Fibroblast of lung (primary cell): ENCODE data around the gene HID1. TPM values are rescaled to one million over a fixed set of nuclear protein-coding genes. Genes with fewer than 3 reads are reported as not detected.
"Not testable (repeated sequence)": the region's sequence is repeated elsewhere in the genome, so short reads cannot be mapped to it uniquely, and the experiment has no call there.

Source experiments
- DNase-seq, 2 donors: peaks; one replicate each; pipeline versions ENCODE4 v3.0.0 to v3.0.0-alpha.2; 2010; ENCODE audit warnings: low read depth in 2 of 2
- H2AFZ ChIP-seq: 2 replicates; pipeline ENCODE4 v1.5.1; 2012; ENCODE audit warnings: low read length, control low read depth, inconsistent platforms
- H3K27ac ChIP-seq: 2 replicates; pipeline ENCODE4 v1.5.1; 2011; ENCODE audit warnings: low read length, control low read depth; ENCODE audit not compliant: insufficient read depth
- H3K27me3 ChIP-seq: 2 replicates; pipeline ENCODE4 v1.5.1; 2011; ENCODE audit warnings: mild to moderate bottlenecking, low read length; ENCODE audit not compliant: control insufficient read depth, insufficient read depth
- H3K36me3 ChIP-seq: 2 replicates; pipeline ENCODE4 v1.5.1; 2011; ENCODE audit warnings: low read length; ENCODE audit not compliant: control insufficient read depth, insufficient read depth
- H3K4me1 ChIP-seq: 2 replicates; pipeline ENCODE4 v1.5.1; 2011; ENCODE audit warnings: low read length; ENCODE audit not compliant: control insufficient read depth, insufficient read depth; ENCODE audit errors: extremely low read depth
- H3K4me2 ChIP-seq: 2 replicates; pipeline ENCODE4 v1.5.1; 2011; ENCODE audit warnings: low read length, control low read depth; ENCODE audit not compliant: insufficient read depth; ENCODE audit errors: extremely low read depth
- H3K4me3 ChIP-seq, 4 experiments: fragments of 200-600 bp in 1 of 4; sonication (generic) in 1 of 4; replicated peaks in 1 of 4; 2 replicates each; pipeline ENCODE4 v1.5.1; 2011 to 2016; ENCODE audit warnings: low read length in 4 of 4, low read depth in 3 of 4, mild to moderate bottlenecking in 3 of 4, control low read depth in 2 of 4, inconsistent platforms in 1 of 4, mixed read lengths in 1 of 4; ENCODE audit not compliant: insufficient read depth in 1 of 4; ENCODE audit errors: control extremely low read depth in 1 of 4
- H3K79me2 ChIP-seq: 2 replicates; pipeline ENCODE4 v1.5.1; 2012; ENCODE audit warnings: mild to moderate bottlenecking, low read length, inconsistent platforms; ENCODE audit not compliant: control insufficient read depth, insufficient read depth
- H3K9ac ChIP-seq: 2 replicates; pipeline ENCODE4 v1.5.1; 2011; ENCODE audit warnings: mild to moderate bottlenecking, low read length, control low read depth; ENCODE audit not compliant: insufficient read depth
- H3K9me3 ChIP-seq: 2 replicates; pipeline ENCODE4 v1.5.1; 2012; ENCODE audit warnings: low read depth, low read length; ENCODE audit not compliant: control insufficient read depth, insufficient read depth
- H4K20me1 ChIP-seq: 2 replicates; pipeline ENCODE4 v1.5.1; 2011; ENCODE audit warnings: low read length; ENCODE audit not compliant: control insufficient read depth, insufficient read depth; ENCODE audit errors: extremely low read depth
- EZH2 ChIP-seq: IDR thresholded peaks from 2 replicates; pipeline ENCODE4 v1.5.1; 2012; ENCODE audit warnings: low read length, control low read depth, mild to moderate bottlenecking; ENCODE audit errors: missing control alignments
- polyA plus RNA-seq, 2 donors: library from polyadenylated mRNA; depleted of rRNA in 1 of 2; stranded (reverse) in 1 of 2; unstranded in 1 of 2; fragments of >200 nt; gene quantifications; 2 replicates each; pipeline ENCODE4 v1.2.1, GENCODE V29; 2011 to 2012; ENCODE audit warnings: missing spikeins in 1 of 2
- total RNA-seq: library from RNA; depleted of rRNA; stranded (reverse); fragments of >200 nt; gene quantifications from 2 replicates; pipeline ENCODE4 v1.2.1, GENCODE V29; 2014
- TF ChIP-seq, protein P1 (sequence below), 2 donors: IDR thresholded peaks in 1 of 2; conservative IDR thresholded peaks in 1 of 2; 1 replicate in 1 of 2; 2 replicates in 1 of 2; pipeline ENCODE4 v1.5.1; 2011 to 2012; ENCODE audit warnings: low read length in 2 of 2, control low read depth in 1 of 2, inconsistent platforms in 1 of 2, low read depth in 1 of 2, mild to moderate bottlenecking in 1 of 2

HID1 gene
- total and polyA plus RNA-seq, 2 donors (not counting 1 experiment from before 2014, with no cell fraction given): 0.17 to 0.23 TPM

GRCh38 chr17:74970395-74970794 is 2.2 kb downstream of the HID1 start:
- H3K4me2 ChIP-seq: no peak overlapping the region
- no peak for DNase-seq
- H2AFZ ChIP-seq: no peak overlapping the region
- H3K36me3 ChIP-seq: no peaks in the 10 kb centered on the region
- H3K27me3 ChIP-seq: peaks cover 27% of the 10 kb centered on the region
- H3K4me1 ChIP-seq: no peaks in the 10 kb centered on the region
- no peak for TF ChIP-seq EZH2
- TF ChIP-seq, protein P1, sequence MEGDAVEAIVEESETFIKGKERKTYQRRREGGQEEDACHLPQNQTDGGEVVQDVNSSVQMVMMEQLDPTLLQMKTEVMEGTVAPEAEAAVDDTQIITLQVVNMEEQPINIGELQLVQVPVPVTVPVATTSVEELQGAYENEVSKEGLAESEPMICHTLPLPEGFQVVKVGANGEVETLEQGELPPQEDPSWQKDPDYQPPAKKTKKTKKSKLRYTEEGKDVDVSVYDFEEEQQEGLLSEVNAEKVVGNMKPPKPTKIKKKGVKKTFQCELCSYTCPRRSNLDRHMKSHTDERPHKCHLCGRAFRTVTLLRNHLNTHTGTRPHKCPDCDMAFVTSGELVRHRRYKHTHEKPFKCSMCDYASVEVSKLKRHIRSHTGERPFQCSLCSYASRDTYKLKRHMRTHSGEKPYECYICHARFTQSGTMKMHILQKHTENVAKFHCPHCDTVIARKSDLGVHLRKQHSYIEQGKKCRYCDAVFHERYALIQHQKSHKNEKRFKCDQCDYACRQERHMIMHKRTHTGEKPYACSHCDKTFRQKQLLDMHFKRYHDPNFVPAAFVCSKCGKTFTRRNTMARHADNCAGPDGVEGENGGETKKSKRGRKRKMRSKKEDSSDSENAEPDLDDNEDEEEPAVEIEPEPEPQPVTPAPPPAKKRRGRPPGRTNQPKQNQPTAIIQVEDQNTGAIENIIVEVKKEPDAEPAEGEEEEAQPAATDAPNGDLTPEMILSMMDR (conservative IDR thresholded peaks at IDR 0.05 in 1 of 2, IDR thresholded peaks at IDR 0.05 in 1 of 2; ENCODE audit: low read depth in 1 of 2, low read length in 2 of 2): no peak
- H3K9ac ChIP-seq: no peak overlapping the region
- H4K20me1 ChIP-seq: no peaks in the 10 kb centered on the region
- no peak overlapping the region for H3K27ac ChIP-seq
- H3K79me2 ChIP-seq: no peaks in the 10 kb centered on the region
- no peaks in the 10 kb centered on the region for H3K9me3 ChIP-seq
- no peak overlapping the region for H3K4me3 ChIP-seq

DNA sequence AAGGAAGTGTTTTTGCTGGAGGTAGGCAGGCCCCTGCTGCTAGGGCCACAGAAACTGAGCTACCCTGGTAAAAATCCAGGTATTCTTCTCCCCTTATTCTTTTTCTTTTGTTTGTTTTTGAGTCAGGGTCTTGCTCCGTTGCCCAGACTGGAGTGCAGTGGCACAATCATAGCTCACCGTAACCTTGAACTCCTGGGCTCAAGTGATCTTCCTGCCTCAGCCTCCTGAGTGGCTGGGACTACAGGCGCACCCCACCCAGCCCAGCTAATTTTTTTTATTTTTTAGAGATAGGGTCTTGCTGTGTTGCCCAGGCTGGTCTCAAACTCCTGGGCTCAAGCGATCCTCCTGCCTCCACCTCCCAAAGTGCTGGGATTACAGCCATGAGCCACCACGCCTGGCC is 3.1 kb downstream of the HID1 start:
- H3K27ac ChIP-seq, H3K9me3 ChIP-seq, H3K4me1 ChIP-seq, H3K36me3 ChIP-seq, DNase-seq, H2AFZ ChIP-seq, H3K79me2 ChIP-seq, H3K4me3 ChIP-seq, H3K9ac ChIP-seq, H3K4me2 ChIP-seq, H4K20me1 ChIP-seq: not testable (repeated sequence)
- peaks cover 25% of the 10 kb centered on the region for H3K27me3 ChIP-seq

- H3K4me2 ChIP-seq: no peak overlapping the region
- H3K36me3 ChIP-seq: no peaks in the 10 kb centered on the region
Observed at GRCh38 chr17:74968361-74968780, 4.2 kb downstream of the HID1 start.

More at GRCh38 chr17:74968361-74968780, 4.2 kb downstream of the HID1 start:
- Histone ChIP-seq H4K20me1 (no peaks in the 10 kb centered on the region), H3K9me3 (no peaks in the 10 kb centered on the region), H3K4me3 (no peak overlapping the region), H3K27ac (no peak overlapping the region), H3K9ac (no peak overlapping the region), H3K4me1 (no peaks in the 10 kb centered on the region), H3K27me3 (peaks cover 18% of the 10 kb centered on the region), H2AFZ (no peak overlapping the region), H3K79me2 (no peaks in the 10 kb centered on the region)
- TF ChIP-seq EZH2: no peak
- TF ChIP-seq, protein P1 (conservative IDR thresholded peaks at IDR 0.05 in 1 of 2, IDR thresholded peaks at IDR 0.05 in 1 of 2; ENCODE audit: low read depth in 1 of 2, low read length in 2 of 2): no peak
- DNase-seq: no peak
